ENCODE measurements around the gene IRF2BP2. TPM values are rescaled to one million over a fixed set of nuclear protein-coding genes. Genes with fewer than 3 reads are reported as not detected.
A peak's percentile ranks its signal among the peaks of the same experiment; 100 is the strongest.

Gene IRF2BP2
- total and polyA plus RNA-seq, 7 experiments from 2014 or later, result 28.7 to 413 (median 159) TPM

GRCh38 chr1:234645474-234645953 lies 35.5 kb upstream of the IRF2BP2 start:
- Histone ChIP-seq H3K27ac (ENCODE audit: low read depth, low read length) (no peak overlapping the region), H3K4me3 (ENCODE audit: low read length) (no peak overlapping the region), H3K36me3 (ENCODE audit: control insufficient read depth in 2 of 3, insufficient read depth in 3 of 3, low read length in 3 of 3) (no peaks in the 10 kb centered on the region), H3K27me3 (ENCODE audit: control insufficient read depth in 2 of 2, insufficient read depth in 2 of 2, low read length in 2 of 2) (no peaks in the 10 kb centered on the region), H3K4me1 (ENCODE audit: control insufficient read depth in 2 of 2, insufficient read depth in 2 of 2, low read length in 2 of 2) (no peaks in the 10 kb centered on the region), H3K9me3 (ENCODE audit: control insufficient read depth in 2 of 3, low read length in 3 of 3) (no peaks in the 10 kb centered on the region)
- Mint-ChIP-seq H3K9me3 (peaks cover 0 to 19% (median 4%) of the 10 kb centered on the region in 11 donors), H3K27ac (no peak overlapping the region), H3K27me3 (peaks cover 0 to 5% (median 0%) of the 10 kb centered on the region in 5 donors), H3K4me3 (no peak overlapping the region), H3K4me1 (peaks cover 0 to 4% (median 0%) of the 10 kb centered on the region in 7 donors), H3K36me3 (peaks cover 0 to 12% (median 3%) of the 10 kb centered on the region in 5 donors)
- POLR2A ChIA-PET, result interaction anchor here (1.2 kb wide), 1 partner anchor 33 kb away, joined by 3 read pairs; no protein-coding TSS in a partner anchor
- intact Hi-C loops (cut with micrococcal nuclease), result loop anchor here in 1 of 2 donors (5.0 kb wide), 1 partner anchor 37 kb away; no protein-coding TSS in a partner anchor
- CTCF ChIA-PET, result interaction anchor here (0.5 kb wide), 1 partner anchor 189 kb away, joined by 3 read pairs; no protein-coding TSS in a partner anchor
- DNase-seq (no peak), ATAC-seq (peak; percentile 72)

- Mint-ChIP-seq H3K4me3 (no peak overlapping the region), H3K27ac (no peak overlapping the region), H3K36me3 (peaks cover 0 to 12% (median 3%) of the 10 kb centered on the region in 5 donors), H3K4me1 (peaks cover 0 to 7% (median 3%) of the 10 kb centered on the region in 7 donors), H3K27me3 (peaks cover 0 to 7% (median 0%) of the 10 kb centered on the region in 5 donors), H3K9me3 (peaks cover 0 to 21% (median 4%) of the 10 kb centered on the region in 11 donors)
- Histone ChIP-seq H3K27ac (ENCODE audit: low read depth, low read length) (no peak overlapping the region), H3K9me3 (ENCODE audit: control insufficient read depth in 2 of 3, low read length in 3 of 3) (no peaks in the 10 kb centered on the region), H3K27me3 (ENCODE audit: control insufficient read depth in 2 of 2, insufficient read depth in 2 of 2, low read length in 2 of 2) (no peaks in the 10 kb centered on the region), H3K4me3 (ENCODE audit: low read length) (no peak overlapping the region), H3K4me1 (ENCODE audit: control insufficient read depth in 2 of 2, insufficient read depth in 2 of 2, low read length in 2 of 2) (no peaks in the 10 kb centered on the region), H3K36me3 (ENCODE audit: control insufficient read depth in 2 of 3, insufficient read depth in 3 of 3, low read length in 3 of 3) (no peaks in the 10 kb centered on the region)
- ATAC-seq (no peak), DNase-seq (no peak)
- ChIA-PET CTCF (no interaction called here), POLR2A (interaction anchor here (1.2 kb wide), 1 partner anchor 33 kb away, joined by 3 read pairs; no protein-coding TSS in a partner anchor)
- intact Hi-C loops (cut with micrococcal nuclease), result loop anchor here in 1 of 2 donors (5.0 kb wide), 1 partner anchor 37 kb away; no protein-coding TSS in a partner anchor
Measured at GRCh38 chr1:234644928-234645327, 35.0 kb upstream of the IRF2BP2 start.

- H3K9me3 Mint-ChIP-seq, result peaks cover 0 to 19% (median 4%) of the 10 kb centered on the region in 11 donors
- H3K27ac Mint-ChIP-seq, result no peak overlapping the region
- no peaks in the 10 kb centered on the region for H3K4me1 ChIP-seq (ENCODE audit: control insufficient read depth in 2 of 2, insufficient read depth in 2 of 2, low read length in 2 of 2)
- H3K4me3 ChIP-seq (ENCODE audit: low read length), result no peak overlapping the region
- H3K4me1 Mint-ChIP-seq, result peaks cover 0 to 10% (median 3%) of the 10 kb centered on the region in 7 donors
- intact Hi-C loops (cut with micrococcal nuclease), result no loop called here
- no peaks in the 10 kb centered on the region for H3K27me3 ChIP-seq (ENCODE audit: control insufficient read depth in 2 of 2, insufficient read depth in 2 of 2, low read length in 2 of 2)
- DNase-seq (no peak), ATAC-seq (no peak)
- no peaks in the 10 kb centered on the region for H3K36me3 ChIP-seq (ENCODE audit: control insufficient read depth in 2 of 3, insufficient read depth in 3 of 3, low read length in 3 of 3)
- no peak overlapping the region for H3K27ac ChIP-seq (ENCODE audit: low read depth, low read length)
- POLR2A ChIA-PET, result no interaction called here
- CTCF ChIA-PET, result no interaction called here
- no peaks in the 10 kb centered on the region for H3K9me3 ChIP-seq (ENCODE audit: control insufficient read depth in 2 of 3, low read length in 3 of 3)
- H3K36me3 Mint-ChIP-seq, result peaks cover 0 to 9% (median 3%) of the 10 kb centered on the region in 5 donors
- H3K4me3 Mint-ChIP-seq, result no peak overlapping the region
- H3K27me3 Mint-ChIP-seq, result peaks cover 0 to 7% (median 0%) of the 10 kb centered on the region in 5 donors
Measured at GRCh38 chr1:234643850-234644134, 33.8 kb upstream of the IRF2BP2 start.

GRCh38 chr1:234643111-234643849 lies 33.3 kb upstream of the IRF2BP2 start:
- intact Hi-C loops (cut with micrococcal nuclease), result no loop called here
- no peak overlapping the region for H3K4me3 Mint-ChIP-seq

GRCh38 chr1:234642428-234642827 lies 32.5 kb upstream of the IRF2BP2 start:
- no peaks in the 10 kb centered on the region for H3K9me3 ChIP-seq (ENCODE audit: control insufficient read depth in 2 of 3, low read length in 3 of 3)
- intact Hi-C loops (cut with micrococcal nuclease), result no loop called here
- no peaks in the 10 kb centered on the region for H3K27me3 ChIP-seq (ENCODE audit: control insufficient read depth in 2 of 2, insufficient read depth in 2 of 2, low read length in 2 of 2)
- ChIA-PET CTCF (no interaction called here), POLR2A (no interaction called here)
- H3K4me3 ChIP-seq (ENCODE audit: low read length), result no peak overlapping the region
- H3K36me3 Mint-ChIP-seq, result peaks cover 0 to 9% (median 3%) of the 10 kb centered on the region in 5 donors
- peaks cover 0 to 10% (median 3%) of the 10 kb centered on the region in 7 donors for H3K4me1 Mint-ChIP-seq
- no peak overlapping the region for H3K27ac ChIP-seq (ENCODE audit: low read depth, low read length)
- H3K27me3 Mint-ChIP-seq, result peaks cover 0 to 7% (median 0%) of the 10 kb centered on the region in 5 donors
- no peak overlapping the region for H3K27ac Mint-ChIP-seq
- H3K4me3 Mint-ChIP-seq, result no peak overlapping the region
- no peaks in the 10 kb centered on the region for H3K36me3 ChIP-seq (ENCODE audit: control insufficient read depth in 2 of 3, insufficient read depth in 3 of 3, low read length in 3 of 3)
- H3K4me1 ChIP-seq (ENCODE audit: control insufficient read depth in 2 of 2, insufficient read depth in 2 of 2, low read length in 2 of 2), result no peaks in the 10 kb centered on the region
- peaks cover 0 to 19% (median 4%) of the 10 kb centered on the region in 11 donors for H3K9me3 Mint-ChIP-seq
- no peak for ATAC-seq
- no peak for DNase-seq

More at GRCh38 chr1:234643111-234643849, 33.3 kb upstream of the IRF2BP2 start:
- H3K4me3 ChIP-seq (ENCODE audit: low read length), result no peak overlapping the region
- no peak for DNase-seq
- H3K9me3 ChIP-seq (ENCODE audit: control insufficient read depth in 2 of 3, low read length in 3 of 3), result no peaks in the 10 kb centered on the region
- no peaks in the 10 kb centered on the region for H3K4me1 ChIP-seq (ENCODE audit: control insufficient read depth in 2 of 2, insufficient read depth in 2 of 2, low read length in 2 of 2)
- ChIA-PET CTCF (no interaction called here), POLR2A (no interaction called here)
- H3K36me3 Mint-ChIP-seq, result peaks cover 0 to 9% (median 3%) of the 10 kb centered on the region in 5 donors
- H3K4me1 Mint-ChIP-seq, result peaks cover 0 to 10% (median 3%) of the 10 kb centered on the region in 7 donors
- no peak overlapping the region for H3K27ac Mint-ChIP-seq
- no peaks in the 10 kb centered on the region for H3K36me3 ChIP-seq (ENCODE audit: control insufficient read depth in 2 of 3, insufficient read depth in 3 of 3, low read length in 3 of 3)
- peaks cover 0 to 7% (median 0%) of the 10 kb centered on the region in 5 donors for H3K27me3 Mint-ChIP-seq
- H3K9me3 Mint-ChIP-seq, result peaks cover 0 to 19% (median 4%) of the 10 kb centered on the region in 11 donors
- ATAC-seq, result no peak
- H3K27me3 ChIP-seq (ENCODE audit: control insufficient read depth in 2 of 2, insufficient read depth in 2 of 2, low read length in 2 of 2), result no peaks in the 10 kb centered on the region
- no peak overlapping the region for H3K27ac ChIP-seq (ENCODE audit: low read depth, low read length)

GRCh38 chr1:234639961-234640360 lies 30.0 kb upstream of the IRF2BP2 start:
- H3K36me3 ChIP-seq (ENCODE audit: control insufficient read depth in 2 of 3, insufficient read depth in 3 of 3, low read length in 3 of 3), result no peaks in the 10 kb centered on the region
- DNase-seq, result no peak
- ChIA-PET POLR2A (interaction anchor here (0.7 kb wide), 1 partner anchor 99 kb away, joined by 5 read pairs; no protein-coding TSS in a partner anchor), CTCF (no interaction called here)
- peaks cover 0 to 3% (median 0%) of the 10 kb centered on the region in 5 donors for H3K36me3 Mint-ChIP-seq
- H3K27ac Mint-ChIP-seq, result peak overlapping the region in 1 of 9 donors; percentile 56
- peaks cover 0 to 10% (median 3%) of the 10 kb centered on the region in 7 donors for H3K4me1 Mint-ChIP-seq
- H3K4me1 ChIP-seq (ENCODE audit: control insufficient read depth in 2 of 2, insufficient read depth in 2 of 2, low read length in 2 of 2), result no peaks in the 10 kb centered on the region
- H3K27me3 ChIP-seq (ENCODE audit: control insufficient read depth in 2 of 2, insufficient read depth in 2 of 2, low read length in 2 of 2), result no peaks in the 10 kb centered on the region
- H3K4me3 ChIP-seq (ENCODE audit: low read length), result no peak overlapping the region
- H3K4me3 Mint-ChIP-seq, result no peak overlapping the region
- peaks cover 0 to 7% (median 0%) of the 10 kb centered on the region in 11 donors for H3K9me3 Mint-ChIP-seq
- no peaks in the 10 kb centered on the region for H3K9me3 ChIP-seq (ENCODE audit: control insufficient read depth in 2 of 3, low read length in 3 of 3)
- no peak overlapping the region for H3K27ac ChIP-seq (ENCODE audit: low read depth, low read length)
- no peak for ATAC-seq
- intact Hi-C loops (cut with micrococcal nuclease), result no loop called here
- peaks cover 0 to 7% (median 0%) of the 10 kb centered on the region in 5 donors for H3K27me3 Mint-ChIP-seq

Data from naive thymus-derived CD4-positive, alpha-beta T cell (primary cell).